Muscle of back (tissue), 11 donors: Measurements from ENCODE around the gene MUC3A. TPM values are rescaled to one million over a fixed set of nuclear protein-coding genes. Genes with fewer than 3 reads are reported as not detected.

Source experiments
- DNase-seq, 3 donors: peaks; one replicate each; pipeline versions ENCODE4 v3.0.0 to v3.0.0-alpha.2; 2013
- polyA plus RNA-seq, 10 donors: library from polyadenylated mRNA; unstranded; fragments of 120-200 nt; gene quantifications; one replicate each; pipeline ENCODE4 v1.2.1, GENCODE V29; 2013; ENCODE audit not compliant: insufficient read length in 10 of 10

The MUC3A gene
- polyA plus RNA-seq, 10 donors: 0.09 to 0.83 (median 0.17) TPM

DNA sequence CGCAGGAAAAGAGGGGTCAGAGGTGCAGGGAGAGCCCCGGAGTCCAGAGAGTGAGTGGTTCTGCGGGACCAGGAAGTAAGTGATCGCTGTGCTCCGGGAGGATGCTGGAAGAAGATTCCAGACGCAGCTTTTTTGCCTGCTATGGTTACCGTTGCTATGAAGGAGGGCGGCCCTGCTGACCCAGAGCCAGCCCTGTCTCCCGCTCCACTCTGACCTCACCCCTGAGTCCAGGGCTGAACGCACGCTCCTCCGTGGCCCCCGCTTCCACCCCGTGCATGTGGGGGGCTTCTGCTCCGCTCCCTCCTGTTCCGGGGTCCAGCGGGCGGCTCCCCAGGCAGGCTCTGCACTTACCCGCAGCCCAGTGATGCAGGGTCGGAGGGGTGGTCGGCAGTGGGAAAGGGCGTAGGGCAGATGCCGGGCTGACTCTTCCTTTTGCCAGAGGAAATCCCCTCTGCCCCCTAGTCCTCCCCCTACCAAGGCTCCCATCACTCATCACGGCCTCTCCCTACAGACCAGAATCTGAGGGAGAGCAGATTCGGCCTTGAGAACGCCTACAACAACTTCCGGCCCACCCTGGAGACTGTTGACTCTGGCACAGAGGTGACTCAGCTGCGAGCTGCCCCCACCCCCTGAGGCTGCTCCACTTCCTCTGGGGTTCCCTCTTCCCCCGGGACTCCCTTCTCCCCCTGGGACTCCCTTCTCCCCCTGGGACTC is 67.9 kb downstream of the MUC3A start:
- peak; percentile 72 to 95 (median 86) for DNase-seq

Other genes with a start within 250 kb of the MUC3A start
- gene POP7, start 243.4 kb upstream of the MUC3A start, polyA plus RNA-seq: 10 to 100 TPM; 13.6 to 33.1 (median 18.9) TPM
- under 1 TPM in 1 of 10 donors, not detected in 9; 0.10 TPM for gene EPO, start 229.1 kb upstream of the MUC3A start, polyA plus RNA-seq
- not detected for gene ZAN, start 215.9 kb upstream of the MUC3A start, polyA plus RNA-seq
- gene EPHB4, start 122.0 kb upstream of the MUC3A start, polyA plus RNA-seq: 10 to 100 TPM; 38.5 to 78.6 (median 48.4) TPM
- 10 to 100 TPM; 12.5 to 25.7 (median 16.5) TPM for gene SLC12A9, start 96.8 kb upstream of the MUC3A start, polyA plus RNA-seq
- 10 to 100 TPM; 29.3 to 58.6 (median 39.7) TPM for gene TRIP6, start 82.1 kb upstream of the MUC3A start, polyA plus RNA-seq
- 100 to 1,000 TPM in 3 of 10 donors, 10 to 100 TPM in 7; 76.6 to 115 (median 94.7) TPM for gene SRRT, start 74.4 kb upstream of the MUC3A start, polyA plus RNA-seq
- 1 to 10 TPM; 1.2 to 3.1 (median 2.4) TPM for gene UFSP1, start 59.8 kb upstream of the MUC3A start, polyA plus RNA-seq
- gene ACHE, start 53.6 kb upstream of the MUC3A start, polyA plus RNA-seq: 10 to 100 TPM; 29.8 to 96.0 (median 59.5) TPM
- gene MUC12, start 20.0 kb downstream of the MUC3A start, polyA plus RNA-seq: 1 to 10 TPM in 1 of 10 donors, under 1 TPM in 9; 0.34 to 1.1 (median 0.79) TPM
- gene MUC17, start 70.5 kb downstream of the MUC3A start, polyA plus RNA-seq: under 1 TPM in 1 of 10 donors, not detected in 9; 0.04 TPM
- gene TRIM56, start 135.9 kb downstream of the MUC3A start, polyA plus RNA-seq: 10 to 100 TPM in 2 of 10 donors, 1 to 10 TPM in 8; 5.7 to 11.5 (median 8.8) TPM
- 1 to 10 TPM; 1.9 to 5.2 (median 4.6) TPM for gene SERPINE1, start 177.6 kb downstream of the MUC3A start, polyA plus RNA-seq
- gene AP1S1, start 204.9 kb downstream of the MUC3A start, polyA plus RNA-seq: 10 to 100 TPM; 17.0 to 43.3 (median 22.1) TPM
- not detected for gene VGF, start 216.0 kb downstream of the MUC3A start, polyA plus RNA-seq
- not detected for gene NAT16, start 230.8 kb downstream of the MUC3A start, polyA plus RNA-seq